Vagina (tissue), 2 donors: ENCODE results near the gene SERPINE2.

Experiments
- POLR2A ChIP-seq, 2 donors: fragments of 450-650 bp; IDR thresholded peaks; one replicate each; pipeline ENCODE4 v1.6.1; 2017; ENCODE audit warnings: antibody characterized with exemption in 2 of 2, mild to moderate bottlenecking in 2 of 2, moderate library complexity in 2 of 2
- TF ChIP-seq, protein P1 (sequence below), 3 experiments: fragments of 450-650 bp in 2 of 3; fragments of 200-600 bp in 1 of 3; sonication (generic) in 1 of 3; IDR thresholded peaks; one replicate each; pipeline ENCODE4 v1.5.1; 2017 to 2019; ENCODE audit warnings: antibody characterized with exemption in 3 of 3, mild to moderate bottlenecking in 2 of 3, moderate library complexity in 2 of 3

DNA sequence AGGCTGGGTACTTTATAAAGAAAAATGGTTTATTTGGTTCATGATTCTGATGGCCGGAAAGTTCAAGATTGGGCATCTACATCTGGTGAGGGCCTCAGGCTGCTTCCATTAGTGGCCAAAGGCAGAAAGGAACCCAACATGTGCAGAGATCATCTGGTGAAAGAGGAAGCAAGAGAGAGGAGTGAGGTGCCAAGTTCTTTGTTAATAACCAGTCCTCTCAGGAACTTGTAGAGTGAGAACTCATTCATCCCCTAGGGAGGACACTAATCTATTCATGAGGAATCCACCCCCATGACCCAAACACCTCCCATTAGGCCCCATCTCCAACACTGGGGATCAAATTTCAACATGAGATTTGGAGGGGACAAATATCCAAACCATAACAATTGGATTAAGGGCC, 17.8 kb upstream of the SERPINE2 start:
- TF ChIP-seq, protein P1, sequence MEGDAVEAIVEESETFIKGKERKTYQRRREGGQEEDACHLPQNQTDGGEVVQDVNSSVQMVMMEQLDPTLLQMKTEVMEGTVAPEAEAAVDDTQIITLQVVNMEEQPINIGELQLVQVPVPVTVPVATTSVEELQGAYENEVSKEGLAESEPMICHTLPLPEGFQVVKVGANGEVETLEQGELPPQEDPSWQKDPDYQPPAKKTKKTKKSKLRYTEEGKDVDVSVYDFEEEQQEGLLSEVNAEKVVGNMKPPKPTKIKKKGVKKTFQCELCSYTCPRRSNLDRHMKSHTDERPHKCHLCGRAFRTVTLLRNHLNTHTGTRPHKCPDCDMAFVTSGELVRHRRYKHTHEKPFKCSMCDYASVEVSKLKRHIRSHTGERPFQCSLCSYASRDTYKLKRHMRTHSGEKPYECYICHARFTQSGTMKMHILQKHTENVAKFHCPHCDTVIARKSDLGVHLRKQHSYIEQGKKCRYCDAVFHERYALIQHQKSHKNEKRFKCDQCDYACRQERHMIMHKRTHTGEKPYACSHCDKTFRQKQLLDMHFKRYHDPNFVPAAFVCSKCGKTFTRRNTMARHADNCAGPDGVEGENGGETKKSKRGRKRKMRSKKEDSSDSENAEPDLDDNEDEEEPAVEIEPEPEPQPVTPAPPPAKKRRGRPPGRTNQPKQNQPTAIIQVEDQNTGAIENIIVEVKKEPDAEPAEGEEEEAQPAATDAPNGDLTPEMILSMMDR (IDR thresholded peaks at IDR 0.05): no peak
- TF ChIP-seq POLR2A (IDR thresholded peaks at IDR 0.05): no peak
